ENCODE results near the gene PATJ. TPM values are rescaled to one million over a fixed set of nuclear protein-coding genes. Genes with fewer than 3 reads are reported as not detected.

PATJ gene, protein sequence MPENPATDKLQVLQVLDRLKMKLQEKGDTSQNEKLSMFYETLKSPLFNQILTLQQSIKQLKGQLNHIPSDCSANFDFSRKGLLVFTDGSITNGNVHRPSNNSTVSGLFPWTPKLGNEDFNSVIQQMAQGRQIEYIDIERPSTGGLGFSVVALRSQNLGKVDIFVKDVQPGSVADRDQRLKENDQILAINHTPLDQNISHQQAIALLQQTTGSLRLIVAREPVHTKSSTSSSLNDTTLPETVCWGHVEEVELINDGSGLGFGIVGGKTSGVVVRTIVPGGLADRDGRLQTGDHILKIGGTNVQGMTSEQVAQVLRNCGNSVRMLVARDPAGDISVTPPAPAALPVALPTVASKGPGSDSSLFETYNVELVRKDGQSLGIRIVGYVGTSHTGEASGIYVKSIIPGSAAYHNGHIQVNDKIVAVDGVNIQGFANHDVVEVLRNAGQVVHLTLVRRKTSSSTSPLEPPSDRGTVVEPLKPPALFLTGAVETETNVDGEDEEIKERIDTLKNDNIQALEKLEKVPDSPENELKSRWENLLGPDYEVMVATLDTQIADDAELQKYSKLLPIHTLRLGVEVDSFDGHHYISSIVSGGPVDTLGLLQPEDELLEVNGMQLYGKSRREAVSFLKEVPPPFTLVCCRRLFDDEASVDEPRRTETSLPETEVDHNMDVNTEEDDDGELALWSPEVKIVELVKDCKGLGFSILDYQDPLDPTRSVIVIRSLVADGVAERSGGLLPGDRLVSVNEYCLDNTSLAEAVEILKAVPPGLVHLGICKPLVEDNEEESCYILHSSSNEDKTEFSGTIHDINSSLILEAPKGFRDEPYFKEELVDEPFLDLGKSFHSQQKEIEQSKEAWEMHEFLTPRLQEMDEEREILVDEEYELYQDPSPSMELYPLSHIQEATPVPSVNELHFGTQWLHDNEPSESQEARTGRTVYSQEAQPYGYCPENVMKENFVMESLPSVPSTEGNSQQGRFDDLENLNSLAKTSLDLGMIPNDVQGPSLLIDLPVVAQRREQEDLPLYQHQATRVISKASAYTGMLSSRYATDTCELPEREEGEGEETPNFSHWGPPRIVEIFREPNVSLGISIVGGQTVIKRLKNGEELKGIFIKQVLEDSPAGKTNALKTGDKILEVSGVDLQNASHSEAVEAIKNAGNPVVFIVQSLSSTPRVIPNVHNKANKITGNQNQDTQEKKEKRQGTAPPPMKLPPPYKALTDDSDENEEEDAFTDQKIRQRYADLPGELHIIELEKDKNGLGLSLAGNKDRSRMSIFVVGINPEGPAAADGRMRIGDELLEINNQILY (N-terminal part only)
- total RNA-seq, result 6.8 and 8.7 TPM in 2 replicates

DNA sequence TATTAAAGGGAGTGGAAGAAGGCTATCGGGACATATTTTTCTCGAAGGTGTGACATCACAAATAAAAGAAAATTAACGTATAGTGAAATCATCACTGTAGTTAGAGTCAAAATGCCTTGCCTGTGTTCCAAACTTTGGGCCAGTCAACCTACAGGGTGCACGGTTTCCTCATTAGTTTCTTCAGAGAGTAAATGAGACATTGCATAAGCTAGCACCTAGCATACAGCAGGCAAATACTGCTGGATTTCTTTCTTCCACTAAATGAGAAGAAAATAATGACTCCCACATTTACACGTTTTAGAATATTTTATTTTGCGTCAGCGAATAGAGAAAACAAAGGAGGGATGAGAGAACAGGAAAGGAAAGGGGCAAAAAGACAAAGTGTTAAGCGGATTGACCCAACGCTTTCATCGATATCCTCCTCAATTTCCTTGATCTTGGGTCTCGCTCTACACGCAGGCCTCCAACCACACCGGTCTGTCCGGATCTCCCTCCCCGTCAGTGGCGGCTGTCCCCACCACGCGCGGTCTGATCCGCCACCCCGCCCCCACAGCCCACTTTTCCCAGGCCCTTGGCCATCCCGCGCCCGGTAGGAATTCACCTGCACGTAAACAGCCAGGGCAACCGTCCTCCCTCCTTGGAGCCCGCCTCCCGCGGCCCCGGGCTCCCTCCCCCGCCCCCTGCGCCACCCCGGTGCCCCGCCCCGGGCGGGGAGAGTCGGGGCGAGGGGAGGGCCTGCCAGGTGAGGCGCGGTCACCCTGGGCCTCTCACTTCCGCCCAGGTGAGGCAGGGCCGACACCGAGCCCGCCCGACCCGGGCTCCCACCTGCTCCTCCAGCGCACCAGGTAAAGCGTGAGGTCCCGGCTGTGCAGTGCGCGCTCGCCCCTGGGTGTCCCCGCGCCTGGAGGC is at the start of gene PATJ:
PATJ (plus strand) TSS at position 770 of the 909 bp plus-strand sequence. CDS start 20,413 bp downstream, outside the sequence.

DNA sequence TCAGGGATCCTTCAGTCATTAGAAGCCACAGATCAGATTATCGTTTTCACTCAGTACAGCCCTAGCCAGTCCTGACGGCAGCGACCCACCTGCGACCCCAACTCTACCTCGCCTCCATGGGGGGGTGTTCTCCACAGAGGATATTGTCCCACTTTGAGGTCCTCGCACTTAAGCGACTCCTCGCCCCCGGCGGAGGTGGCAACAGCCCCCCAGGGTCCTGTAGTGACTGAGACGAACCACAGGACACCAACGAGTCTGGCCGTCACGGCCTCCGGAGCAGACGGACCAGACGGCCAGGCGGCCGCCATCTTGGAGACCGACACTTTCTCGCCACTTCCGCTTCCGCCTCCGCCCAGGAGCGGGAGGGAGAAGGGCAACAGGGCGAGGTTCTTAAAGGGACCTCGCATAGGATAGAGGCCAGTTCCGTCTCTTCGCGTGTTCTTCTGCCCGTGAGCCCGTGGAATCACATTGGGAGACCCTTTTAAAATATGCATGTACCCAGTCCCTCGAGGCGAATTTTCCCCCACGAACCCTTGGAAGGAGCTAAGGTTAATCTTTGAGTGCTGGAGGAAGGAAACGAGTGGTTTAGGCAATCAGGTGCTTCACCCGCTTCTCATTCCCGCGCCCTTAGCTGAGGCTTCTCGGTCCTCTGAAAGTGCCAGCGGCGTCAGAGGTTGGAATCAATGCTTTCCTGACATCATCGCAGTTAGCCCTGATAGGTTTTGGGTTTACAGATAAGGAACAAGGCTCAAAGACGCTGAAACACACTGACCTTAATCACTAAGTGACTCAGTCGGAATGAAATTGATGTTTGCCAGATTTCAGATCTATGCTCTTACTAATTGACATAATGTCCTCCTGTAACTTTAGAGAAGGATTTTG is 17.2 kb upstream of the PATJ start, which contains the start of gene TM2D1:
TM2D1 (minus strand) TSS at position 329 of the 882 bp plus-strand sequence; CDS start at position 308, 21 bp downstream.

DNA sequence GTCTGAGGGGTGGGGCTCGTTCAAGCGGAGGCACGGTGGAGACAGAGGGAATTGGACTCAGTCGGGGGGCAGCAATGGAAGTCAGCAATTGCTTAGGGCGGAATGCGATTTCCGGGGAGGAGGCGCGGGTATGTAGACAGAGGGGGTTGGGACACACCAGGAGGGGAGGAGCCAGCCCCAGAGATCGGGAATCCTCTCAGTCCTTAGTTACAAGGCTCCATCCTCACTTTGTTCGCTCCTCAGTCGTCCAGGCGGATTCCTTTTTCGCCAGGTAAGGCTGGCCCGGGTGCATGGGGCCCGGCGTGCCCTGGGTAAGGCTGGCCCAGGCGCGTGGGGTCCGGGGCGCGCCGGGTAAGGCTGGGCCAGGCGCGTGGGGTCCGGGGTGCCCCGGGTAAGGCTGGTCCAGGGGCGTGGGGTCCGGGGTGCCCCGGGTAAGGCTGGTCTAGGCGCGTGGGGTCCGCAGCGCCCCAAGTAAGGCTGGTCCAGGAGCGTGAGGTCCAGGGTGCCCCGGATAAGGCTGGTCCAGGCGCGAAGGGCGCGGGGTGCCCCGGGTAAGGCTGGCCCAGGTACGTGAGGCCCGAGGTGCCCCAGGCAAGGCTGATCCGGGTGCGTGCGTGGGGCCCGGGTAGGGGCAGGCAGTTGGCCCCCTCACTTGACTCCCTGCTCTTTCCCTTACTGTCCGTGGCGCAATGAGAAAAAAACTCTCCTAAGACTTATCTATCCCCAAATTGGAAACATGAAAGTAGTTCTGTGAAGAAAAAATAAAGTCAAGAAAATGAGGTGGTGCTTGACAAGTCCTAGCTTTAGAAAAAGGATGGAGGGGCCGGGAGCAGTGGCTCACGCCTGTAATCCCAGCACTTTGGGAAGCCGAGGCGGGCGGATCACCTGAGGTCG is 452.6 kb downstream of the PATJ start, which contains the start of gene L1TD1:
L1TD1 (plus strand) TSS at position 199 of the 894 bp plus-strand sequence. CDS start 11,780 bp downstream, outside the sequence.

Other genes starting within 250 kb of the PATJ start
- gene TM2D1, start 17.3 kb upstream of the PATJ start, total RNA-seq, result 48.2 and 56.0 TPM in 2 replicates